CD4-positive, alpha-beta T cell treated with Interleukin-6 for 4 hours (primary cell): ENCODE results near the gene GFPT2.

ENCODE experiments used
- DNase-seq: peaks from one replicate; pipeline ENCODE4 v3.0.0-alpha.2; 2020; ENCODE audit warnings: mixed read lengths

GFPT2 gene

DNA sequence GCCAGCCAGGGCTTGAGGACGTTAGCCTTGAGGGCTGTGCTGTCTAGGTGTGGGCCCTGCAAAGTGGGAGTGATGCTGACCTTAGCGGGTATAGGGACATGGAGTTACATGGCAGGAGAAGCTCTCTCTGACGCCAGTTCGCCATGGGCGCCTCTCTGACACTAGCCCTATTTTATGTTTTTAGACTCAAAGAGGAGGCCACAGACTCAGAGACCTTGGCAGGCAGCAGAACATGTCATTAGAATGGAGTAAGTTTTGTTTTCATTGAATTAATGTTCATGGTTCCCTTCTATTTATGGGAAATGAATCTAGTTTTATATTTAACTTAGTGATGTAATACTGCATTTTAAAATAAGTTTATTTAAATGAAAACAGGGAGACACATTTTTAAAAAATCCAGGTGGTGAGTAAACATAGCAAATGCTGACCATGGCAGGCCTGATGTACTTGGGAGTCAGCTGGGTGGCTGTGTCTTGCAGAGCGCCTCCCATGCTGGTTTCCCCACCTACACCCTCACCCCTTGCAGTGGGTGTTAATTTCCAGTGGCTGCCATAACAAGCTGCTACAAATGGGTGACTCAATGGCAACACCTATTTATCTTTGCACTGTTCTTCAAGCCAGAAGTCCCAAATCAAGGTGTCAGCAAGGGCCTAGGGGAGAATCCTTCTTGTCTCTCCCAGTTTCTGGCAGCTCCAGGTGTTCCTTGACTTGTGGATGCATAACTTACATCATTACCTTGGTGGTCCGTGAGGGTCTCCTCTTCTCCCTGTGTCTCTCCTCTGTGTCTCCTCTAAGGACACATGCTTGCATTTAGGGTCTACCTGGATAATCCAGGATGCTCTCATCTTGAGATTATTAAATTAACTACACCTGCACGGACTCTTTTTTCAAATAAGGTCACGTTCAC, 25.6 kb upstream of the GFPT2 start:
- no peak for DNase-seq

DNA sequence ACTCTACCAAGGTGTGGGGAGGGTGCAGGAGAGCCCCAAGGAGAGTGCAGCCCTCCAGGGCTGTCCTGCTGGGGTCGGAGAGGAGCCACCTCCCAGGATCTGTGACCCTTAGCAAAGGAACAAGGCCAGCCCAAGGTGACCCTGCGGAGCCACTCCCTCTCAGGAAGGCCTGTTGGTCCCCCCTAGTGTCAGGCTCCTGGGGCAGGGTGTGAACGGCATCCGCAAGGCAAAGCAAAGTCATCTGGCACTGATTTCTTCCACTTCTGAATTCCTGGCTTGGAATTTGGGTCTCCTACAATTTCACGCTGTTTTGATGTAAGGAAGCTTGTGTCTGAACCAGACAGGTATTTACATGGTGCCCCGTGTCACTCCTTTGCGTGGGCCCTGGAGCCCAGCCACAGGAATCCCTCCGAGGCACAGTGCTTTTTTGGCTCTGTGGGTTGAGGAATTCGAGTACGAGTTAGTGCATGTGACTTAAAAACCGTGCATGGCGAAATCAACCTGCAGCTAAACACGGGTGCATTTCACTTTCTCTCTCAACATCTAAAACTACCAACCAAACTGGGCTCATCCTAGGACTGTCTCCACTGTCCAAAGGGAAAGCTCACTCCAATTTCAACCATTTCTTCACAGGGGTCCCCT, 24.5 kb upstream of the GFPT2 start:
- DNase-seq = no peak

DNA sequence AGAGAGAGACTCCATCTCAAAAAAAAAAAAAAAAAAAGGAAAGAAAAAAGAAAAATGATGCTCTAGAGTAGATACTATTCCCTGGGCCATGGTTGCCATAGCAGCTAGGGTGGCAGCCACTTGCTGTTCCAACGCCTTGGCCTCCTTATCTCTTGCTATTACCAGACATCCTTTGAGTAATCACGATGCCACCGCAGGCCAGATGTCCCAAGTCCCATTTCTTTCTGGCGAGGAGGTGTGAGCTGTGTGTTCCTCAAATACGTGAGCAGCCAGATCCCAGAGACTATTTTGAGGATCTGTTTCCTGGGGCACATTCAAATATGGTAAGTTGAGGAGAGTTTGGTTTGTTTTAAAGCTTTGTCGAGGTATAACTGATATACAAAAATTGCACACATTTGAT, 23.4 kb upstream of the GFPT2 start:
- no peak for DNase-seq

DNA sequence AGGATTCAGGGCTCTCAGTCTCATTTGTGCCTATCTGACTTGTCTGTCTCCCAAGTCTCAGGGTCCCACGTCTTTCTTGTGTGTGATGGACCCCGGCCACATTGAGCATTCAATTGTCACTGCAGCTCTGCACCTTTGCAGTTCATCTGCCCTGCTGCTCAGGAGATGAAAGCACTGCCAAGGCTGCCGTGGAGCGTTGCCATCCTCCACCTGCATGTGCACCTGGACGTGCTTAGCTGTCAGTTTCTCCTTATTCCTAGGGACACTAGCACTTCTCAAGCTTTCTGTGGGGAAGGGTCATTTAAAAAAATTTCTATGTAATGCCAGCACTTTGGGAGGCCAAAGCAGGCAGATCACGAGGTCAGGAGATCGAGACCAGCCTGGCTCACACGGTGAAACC, 22.8 kb upstream of the GFPT2 start:
- DNase-seq = no peak

DNA sequence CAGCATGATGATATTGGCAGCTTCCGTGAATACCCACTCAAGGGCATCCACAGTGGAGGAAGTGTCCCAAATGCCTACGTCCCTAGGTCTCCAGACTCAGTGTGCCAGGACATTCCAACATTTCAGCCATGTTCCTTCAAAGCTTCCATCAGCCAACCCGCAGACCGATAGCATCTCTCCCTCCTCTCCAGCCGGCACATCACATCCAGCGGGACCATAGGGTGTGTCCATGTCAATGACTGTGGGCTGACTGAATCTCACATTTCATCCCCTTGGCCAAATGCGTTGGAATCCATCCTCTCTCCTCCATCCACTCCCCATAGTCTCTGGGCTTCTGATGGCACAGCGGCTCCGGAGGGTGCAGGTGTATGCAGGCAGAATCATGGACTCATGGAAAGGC, 22.2 kb upstream of the GFPT2 start:
- DNase-seq = no peak

DNA sequence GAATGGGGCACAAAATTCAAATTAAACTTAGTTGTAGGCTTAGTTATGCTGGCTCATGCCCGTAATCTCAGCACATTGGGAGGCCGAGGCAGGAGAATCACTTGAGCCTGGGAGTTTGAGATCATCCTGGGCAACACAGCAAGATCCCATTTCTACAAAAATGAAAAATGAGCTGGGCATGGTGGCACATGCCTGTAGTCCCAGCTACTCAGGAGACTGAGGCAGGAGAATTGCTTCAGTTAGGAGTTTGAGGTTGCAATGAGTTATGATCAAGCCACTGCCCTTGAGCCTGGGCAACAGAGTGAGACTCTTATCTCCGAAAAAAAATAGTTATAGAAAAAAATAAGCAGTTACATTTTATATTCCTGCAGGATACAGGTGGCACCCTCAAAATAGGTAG, 20.7 kb upstream of the GFPT2 start:
- no peak for DNase-seq

DNA sequence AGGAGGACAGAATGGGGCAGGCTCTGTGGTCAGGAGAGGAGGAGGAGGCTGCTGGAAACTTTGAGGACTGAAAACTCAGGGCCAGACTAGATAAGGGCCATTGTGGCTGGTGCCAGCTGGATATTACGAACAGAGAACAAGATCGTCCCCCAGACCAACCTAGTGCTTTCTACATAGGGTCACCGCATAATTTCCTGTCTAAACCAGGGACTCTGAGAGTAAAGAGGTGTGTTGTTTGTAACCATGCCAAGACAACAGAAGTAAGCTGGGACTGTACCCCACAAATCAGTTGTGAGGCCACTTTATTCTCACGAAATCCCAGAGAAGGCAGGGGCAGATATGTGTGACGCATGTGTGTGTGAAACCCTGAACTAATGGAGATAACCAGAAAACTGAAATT, 20.3 kb upstream of the GFPT2 start:
- DNase-seq = no peak

DNA sequence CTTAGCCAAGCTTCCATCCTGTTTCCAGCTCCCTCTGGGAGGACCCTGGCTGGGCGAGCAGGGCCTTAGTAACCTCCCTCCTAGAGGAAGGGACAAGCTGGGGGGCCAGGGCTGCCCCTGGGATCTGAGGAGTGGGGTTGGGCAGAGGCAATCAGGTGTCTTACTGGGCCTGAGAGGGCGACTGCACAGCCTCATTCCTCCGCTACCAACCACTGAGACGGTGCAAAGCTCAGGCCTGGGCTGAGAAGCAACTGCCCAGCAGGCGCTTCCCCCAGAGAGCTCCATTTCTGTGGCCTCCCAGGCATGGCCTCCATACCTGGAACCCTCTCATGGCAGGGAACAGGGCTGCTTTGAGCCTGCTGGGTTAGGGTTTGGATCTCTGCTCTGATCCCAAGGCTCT, 18.8 kb upstream of the GFPT2 start:
- DNase-seq = no peak

DNA sequence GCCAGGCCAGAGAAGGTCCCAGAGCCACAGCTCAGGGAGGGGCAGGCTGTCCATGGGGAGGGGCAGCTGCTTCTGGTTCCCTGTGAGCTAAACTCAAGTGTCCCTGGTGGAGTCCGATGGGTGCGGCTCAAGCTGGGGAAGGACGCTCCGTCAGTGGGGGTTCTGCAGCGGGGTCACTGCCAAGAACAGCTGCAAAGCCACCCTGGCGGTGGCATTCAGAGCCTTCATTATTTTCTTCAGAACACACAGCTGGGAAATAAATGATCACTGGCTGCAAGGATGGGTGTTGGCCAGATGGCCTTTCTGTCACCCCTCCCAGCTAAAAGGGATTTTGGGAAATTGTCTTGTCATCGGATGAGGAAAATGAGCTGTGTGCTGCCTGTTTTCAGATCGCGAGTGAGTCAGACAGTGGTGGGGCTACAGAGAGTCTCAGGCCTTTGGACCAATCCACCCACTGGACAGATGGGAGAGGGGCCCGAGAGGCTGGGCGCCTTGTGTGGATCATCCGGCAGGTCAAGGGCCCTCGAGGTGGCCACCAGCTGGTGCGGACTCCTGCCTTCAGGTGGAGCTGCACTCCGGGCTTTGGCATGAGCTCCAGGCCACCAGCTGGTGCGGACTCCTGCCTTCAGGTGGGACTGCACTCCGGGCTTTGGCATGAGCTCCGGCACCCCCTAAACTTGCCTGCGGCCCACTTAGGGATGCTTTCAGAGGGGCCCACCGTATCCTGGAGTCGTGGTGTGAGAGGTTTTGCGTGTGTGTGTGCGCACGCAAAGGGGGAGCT, 17.9 kb upstream of the GFPT2 start:
- DNase-seq = no peak

DNA sequence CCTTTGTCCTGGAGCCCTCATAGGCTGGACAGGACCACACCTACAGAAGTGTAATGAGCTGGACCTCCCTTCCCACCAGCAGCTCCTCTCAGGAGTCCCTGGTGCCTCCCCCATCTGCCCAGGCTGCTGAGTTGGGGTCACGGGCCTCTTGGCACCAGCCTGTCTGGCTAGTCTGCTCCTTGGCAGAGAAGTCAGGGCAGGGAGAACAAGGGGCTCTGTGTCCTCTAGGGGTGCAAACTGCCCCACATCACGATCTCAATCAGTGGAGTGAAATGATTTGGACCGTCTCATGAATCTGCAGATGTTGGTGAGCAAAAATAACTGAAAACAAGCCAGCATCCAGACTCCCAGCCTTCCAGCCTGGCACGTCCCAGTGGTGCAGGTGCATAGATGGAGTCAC, 14.9 kb upstream of the GFPT2 start:
- no peak for DNase-seq

DNA sequence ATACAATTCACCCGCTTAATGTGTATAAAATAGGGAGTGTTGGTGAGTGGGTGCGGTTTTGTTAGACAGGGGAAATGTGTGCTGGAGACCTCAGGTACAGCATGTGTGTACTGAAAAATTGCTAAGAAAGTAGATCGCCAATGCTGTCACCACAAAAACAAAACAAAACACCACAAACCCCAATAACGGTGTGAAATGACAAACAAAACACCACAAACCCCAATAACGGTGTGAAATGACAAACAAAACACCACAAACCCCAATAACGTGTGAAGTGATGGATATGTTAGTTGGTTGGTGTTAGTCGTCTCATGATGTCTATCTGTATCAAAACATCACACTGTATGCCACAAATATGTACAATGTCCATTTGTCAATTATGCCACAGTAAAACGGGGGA, 14.2 kb upstream of the GFPT2 start:
- no peak for DNase-seq

DNA sequence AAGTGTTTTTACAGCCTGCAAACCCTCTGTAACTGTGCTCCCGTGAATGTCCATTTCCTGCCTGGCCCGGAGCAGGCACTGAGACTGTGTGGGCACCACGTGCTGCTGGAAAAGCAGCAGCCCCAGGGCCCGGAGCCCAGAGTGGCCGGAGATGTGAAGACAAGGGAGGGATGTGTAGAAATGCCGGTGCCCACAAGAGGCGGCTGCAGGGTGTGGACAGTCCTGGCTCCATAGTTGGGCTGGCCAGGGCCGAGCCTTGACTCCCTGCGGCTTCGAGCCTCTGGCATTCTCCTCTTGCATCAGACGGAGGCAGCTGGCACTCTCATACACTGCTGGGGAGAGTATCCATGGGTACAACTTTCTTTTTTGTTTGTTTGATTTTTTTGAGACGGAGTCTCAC, 13.2 kb upstream of the GFPT2 start:
- DNase-seq = no peak

DNA sequence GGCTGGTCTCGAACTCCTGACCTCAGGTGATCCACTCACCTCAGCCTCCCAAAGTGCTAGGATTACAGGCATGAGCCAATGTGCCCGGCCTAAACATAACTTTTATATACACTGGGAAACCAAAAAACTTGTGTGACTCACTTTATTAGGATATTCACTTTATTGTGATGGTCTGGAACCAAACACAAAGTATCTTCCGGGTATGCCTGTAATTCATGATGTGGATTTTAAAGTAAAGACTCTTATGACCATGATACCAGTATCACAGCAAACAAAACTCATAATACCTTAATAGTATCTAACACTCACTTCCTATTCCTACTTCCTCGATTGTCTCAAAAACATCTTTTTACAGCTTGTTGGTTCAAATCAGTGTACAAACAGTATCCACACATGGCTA, 12.7 kb upstream of the GFPT2 start:
- no peak for DNase-seq

DNA sequence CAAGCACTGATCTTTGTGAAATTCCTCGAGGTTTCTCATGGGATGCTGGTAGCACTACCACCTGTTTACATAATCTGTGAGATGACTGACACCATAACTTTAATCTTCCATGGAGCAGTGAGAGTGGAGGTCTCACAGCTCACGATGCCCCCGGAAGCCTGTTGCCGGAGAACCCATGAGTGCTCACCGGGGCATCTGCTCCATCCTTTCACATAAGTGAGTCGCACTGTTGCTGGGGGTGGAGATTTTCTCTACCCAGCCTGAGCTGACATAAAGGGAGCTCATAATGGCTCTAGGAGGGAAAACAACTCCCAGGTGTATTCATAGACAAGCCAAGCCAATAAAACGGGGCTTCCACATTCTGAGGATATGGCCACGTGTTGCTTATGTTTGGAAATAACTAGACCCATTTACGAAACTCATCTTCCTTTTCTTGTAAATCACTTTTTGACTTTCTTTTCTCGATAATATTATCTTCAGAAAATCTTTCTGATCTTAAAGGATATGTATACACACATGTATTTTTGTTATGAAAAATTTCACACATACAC, 11.2 kb upstream of the GFPT2 start:
- no peak for DNase-seq

DNA sequence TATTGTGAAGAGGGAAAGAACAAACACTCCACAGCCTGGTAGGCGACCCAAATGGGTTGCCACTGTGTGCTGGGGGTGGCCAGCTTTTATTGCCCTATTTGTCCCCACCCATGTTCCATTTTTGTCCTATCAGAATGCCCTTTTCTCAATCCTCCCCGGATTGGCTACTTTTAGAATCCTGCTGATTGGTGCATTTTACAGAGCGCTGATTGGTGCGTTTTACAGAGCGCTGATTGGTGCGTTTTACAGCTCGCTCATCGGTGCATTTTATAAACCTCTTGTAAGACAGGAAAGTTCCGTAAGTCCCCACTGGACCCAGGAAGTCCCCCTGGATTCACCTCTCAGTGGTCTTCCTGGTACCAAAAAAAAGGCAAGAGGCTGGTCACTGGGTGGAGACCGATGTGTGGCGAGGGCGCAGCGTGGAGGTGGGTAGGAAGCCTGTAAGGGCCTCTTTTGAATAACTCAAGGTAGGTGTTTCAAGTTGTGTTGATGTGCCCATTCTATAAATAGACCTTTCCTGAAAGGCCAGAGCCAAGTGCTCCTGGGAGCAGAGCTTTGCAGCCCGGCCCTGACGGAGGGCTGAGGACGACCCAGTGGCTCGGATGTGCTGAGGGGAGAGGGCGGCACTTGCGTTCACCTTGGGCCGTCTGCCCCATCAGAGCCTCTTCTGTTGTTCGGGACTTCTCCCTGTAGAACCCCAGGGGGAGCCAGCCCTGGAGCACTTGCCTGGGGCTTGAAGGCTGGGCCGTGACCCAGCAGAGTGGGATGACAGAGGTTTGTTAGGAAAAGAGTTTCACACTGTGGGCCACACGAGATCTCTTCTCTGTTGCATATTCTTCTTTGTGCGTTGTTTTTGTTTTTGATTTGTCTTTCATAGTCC, 7.2 kb upstream of the GFPT2 start:
- no peak for DNase-seq

DNA sequence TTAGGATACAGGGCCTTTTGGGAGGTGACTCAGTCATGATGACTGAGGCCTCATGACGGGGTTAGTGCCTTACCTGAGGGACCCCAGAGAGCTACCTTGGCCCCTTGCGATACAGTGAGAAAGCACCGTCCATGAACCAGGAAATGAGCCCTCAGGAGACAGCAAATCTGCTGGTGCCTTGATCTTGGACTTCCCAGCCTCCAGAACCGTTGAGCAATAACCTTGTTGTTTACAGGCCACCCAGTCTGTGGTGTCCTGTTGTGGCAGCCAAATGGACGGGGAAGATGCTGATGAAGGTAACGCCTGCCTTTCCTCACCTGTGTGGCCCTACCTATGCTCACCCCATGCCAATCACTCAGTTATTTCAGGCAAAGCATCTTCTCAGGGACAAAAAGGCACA, 5.6 kb upstream of the GFPT2 start:
- DNase-seq = no peak

DNA sequence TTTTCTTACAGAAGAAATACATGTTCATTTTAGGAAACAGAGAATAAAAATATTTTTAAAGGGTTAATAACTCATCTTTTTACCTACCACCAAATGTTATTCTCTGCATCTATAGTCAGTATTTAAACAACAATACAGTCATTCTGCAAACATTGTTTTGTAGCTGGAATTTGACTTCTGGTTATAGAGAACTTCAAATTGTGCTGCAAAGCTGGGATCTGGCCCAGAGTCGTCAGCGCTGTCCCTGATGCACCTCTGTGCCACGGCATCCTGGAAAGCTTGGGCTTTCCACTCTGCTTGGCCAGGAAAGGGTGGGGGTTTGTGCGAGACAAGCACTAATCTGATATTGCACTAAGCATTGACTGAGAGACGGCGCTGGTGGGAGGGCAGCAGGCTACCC, 5.0 kb upstream of the GFPT2 start:
- no peak for DNase-seq

DNA sequence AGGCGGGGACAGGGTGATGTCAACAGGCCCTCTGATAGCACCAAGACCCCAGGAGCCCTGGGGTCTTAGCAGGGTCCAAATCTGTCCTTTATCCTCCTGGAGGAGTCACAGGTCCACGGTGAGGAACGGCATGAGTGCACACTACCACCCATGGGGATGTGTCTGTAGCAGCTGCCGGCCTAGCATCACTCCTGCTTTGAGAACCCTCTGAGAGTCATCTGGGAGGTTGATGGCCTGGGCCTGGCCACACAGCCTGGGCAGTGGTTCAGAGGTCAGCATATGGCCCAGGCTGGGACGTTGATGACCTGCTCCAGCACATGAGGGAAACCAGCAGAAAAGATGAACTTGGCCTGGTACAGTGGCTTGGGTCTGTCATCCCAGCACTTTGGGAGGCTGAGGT, 1.8 kb upstream of the GFPT2 start:
- no peak for DNase-seq

DNA sequence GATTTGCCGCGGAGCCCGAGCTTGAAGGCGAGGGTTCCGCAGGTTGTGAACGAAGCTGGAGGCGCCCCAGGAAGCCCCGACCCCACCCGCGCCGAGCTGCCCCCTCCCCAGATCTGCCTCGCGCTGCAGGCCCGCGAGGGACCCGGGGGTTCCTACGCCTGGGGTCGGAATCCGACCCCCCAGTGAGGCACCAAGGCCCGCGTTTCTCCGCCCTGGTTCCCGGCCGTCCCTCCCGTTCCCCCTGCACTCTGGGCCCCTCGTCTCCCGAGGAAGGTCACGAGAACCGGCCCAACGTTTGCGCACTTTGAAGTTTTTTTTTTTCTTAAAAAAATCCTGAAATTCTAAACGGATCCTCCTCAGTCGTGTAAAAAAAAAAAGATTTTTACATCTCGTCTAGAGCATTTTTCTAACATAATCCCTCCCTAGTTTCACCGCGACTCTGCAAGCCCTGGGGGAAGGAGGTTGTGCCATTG, 880 bp upstream of the GFPT2 start:
- DNase-seq = no peak

DNA sequence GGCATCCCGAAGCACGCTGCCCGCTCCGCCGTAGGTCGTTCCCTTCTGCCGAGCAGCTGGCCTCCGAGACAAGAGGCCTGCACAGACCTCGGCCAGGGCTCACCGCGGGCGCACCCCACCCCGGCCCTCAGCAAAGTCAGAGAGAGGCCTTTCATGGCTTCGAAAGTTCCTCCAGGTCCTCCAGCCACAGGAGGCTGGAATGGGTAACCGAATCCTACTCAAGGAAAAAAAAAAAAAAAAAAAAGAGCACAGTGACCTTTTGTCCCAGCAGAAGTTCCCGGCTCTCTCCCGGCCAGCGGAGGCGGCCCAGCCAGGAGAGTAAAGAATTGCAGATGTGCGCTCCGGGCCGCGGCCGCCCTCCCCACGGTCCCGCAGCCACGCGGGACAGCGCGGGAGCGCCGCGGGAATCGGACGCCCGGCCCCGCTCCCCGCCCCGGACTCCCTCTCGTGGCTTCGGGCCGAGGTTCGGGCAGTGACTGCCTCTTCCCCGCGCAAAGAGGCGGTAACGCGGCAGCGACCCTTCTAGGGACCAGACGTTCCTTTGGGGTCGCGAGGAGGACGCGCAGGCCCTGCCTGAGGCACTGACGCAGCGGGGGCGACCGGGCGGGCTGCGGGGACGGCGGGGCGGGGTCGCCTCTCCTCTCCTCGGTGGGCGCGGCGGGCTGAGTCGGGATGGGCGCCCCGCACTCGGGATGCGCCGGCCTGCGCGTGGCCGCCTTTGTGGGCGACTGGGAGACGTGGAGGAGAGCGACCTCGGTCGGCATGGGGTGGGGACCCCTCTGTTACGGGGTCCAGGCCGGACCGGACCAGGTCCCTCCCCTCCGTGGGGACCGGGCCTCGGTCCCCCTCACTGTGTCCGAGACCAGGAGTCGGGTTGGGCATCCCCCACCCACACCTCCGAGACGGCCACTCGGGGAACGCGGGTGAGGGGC, 754 bp downstream of the GFPT2 start:
- DNase-seq = no peak
